PC-3 (cell line): ENCODE data around the gene MED12L. TPM values are rescaled to one million over a fixed set of nuclear protein-coding genes. Genes with fewer than 3 reads are reported as not detected.

Experiments used
- ATAC-seq: fragments of 200-7000 bp; cut with Tn5 transposase; 2 replicates; pipeline ENCODE4 v1.9.1; 2020; ENCODE audit warnings: mild to moderate bottlenecking, moderate library complexity
- BruUV-seq: library from RNA; stranded (reverse); fragments of 400-500 nt; replicated peaks from 2 replicates; lab custom pipeline; 2021; lab: Mats Ljungman, UMichigan
- CTCF ChIA-PET: fragments of 300-600 bp; sonication (Branson Sonifier 250); formaldehyde crosslinking; loops from one replicate; lab custom pipeline; 2022; ENCODE audit warnings: antibody characterized with exemption; lab: Charles Lee
- POLR2A ChIA-PET: fragments of 300-600 bp; sonication (Branson Sonifier 250); formaldehyde crosslinking; loops from one replicate; lab custom pipeline; 2022; ENCODE audit warnings: antibody characterized with exemption; ENCODE audit not compliant: unreplicated experiment; lab: Charles Lee
- DNase-seq: peaks from one replicate; pipeline ENCODE4 v3.0.0-alpha.2; 2015
- H2AFZ ChIP-seq: fragments of 300-600 bp; sonication (generic); 2 replicates; pipeline ENCODE4 v1.6.0; 2016; ENCODE audit warnings: antibody characterized with exemption, low read length
- H3F3A ChIP-seq: fragments of 300-600 bp; sonication (generic); one replicate; pipeline ENCODE4 v1.6.0; 2017; ENCODE audit warnings: antibody characterized with exemption, low read length, control low read depth, mild to moderate bottlenecking; ENCODE audit not compliant: unreplicated experiment
- H3K27ac ChIP-seq: fragments of 300-600 bp; sonication (generic); 2 replicates; pipeline ENCODE4 v1.5.1; 2016; ENCODE audit warnings: mild to moderate bottlenecking, low read length
- H3K27me3 ChIP-seq: fragments of 300-600 bp; sonication (generic); 2 replicates; pipeline ENCODE4 v1.6.1; 2016; ENCODE audit warnings: low read length, mixed read lengths
- H3K36me3 ChIP-seq: fragments of 300-600 bp; sonication (generic); 2 replicates; pipeline ENCODE4 v1.6.1; 2016; ENCODE audit warnings: low read depth, mixed run types, low read length, mixed read lengths
- H3K4me1 ChIP-seq: fragments of 300-600 bp; sonication (generic); 2 replicates; pipeline ENCODE4 v1.5.1; 2016; ENCODE audit warnings: low read length; ENCODE audit not compliant: insufficient read depth
- H3K4me2 ChIP-seq: fragments of 300-600 bp; sonication (generic); 2 replicates; pipeline ENCODE4 v1.6.0; 2016; ENCODE audit warnings: low read length
- H3K4me3 ChIP-seq: fragments of 300-600 bp; sonication (generic); 2 replicates; pipeline ENCODE4 v1.5.1; 2016; ENCODE audit warnings: mild to moderate bottlenecking, low read length, mixed read lengths
- H3K79me2 ChIP-seq: fragments of 300-600 bp; sonication (generic); 2 replicates; pipeline ENCODE4 v1.6.1; 2017; ENCODE audit warnings: low read length, mixed read lengths
- H3K9ac ChIP-seq: fragments of 300-600 bp; sonication (generic); 2 replicates; pipeline ENCODE4 v1.6.0; 2016; ENCODE audit warnings: mild to moderate bottlenecking, low read length
- H3K9me2 ChIP-seq: fragments of 300-600 bp; sonication (generic); replicated peaks from 2 replicates; pipeline ENCODE4 v1.6.1; 2016; ENCODE audit warnings: mixed run types, low read length, mixed read lengths
- H3K9me3 ChIP-seq: fragments of 300-600 bp; sonication (generic); 2 replicates; pipeline ENCODE4 v1.6.1; 2016; ENCODE audit warnings: low read length, mixed read lengths
- H4K20me1 ChIP-seq: fragments of 300-600 bp; sonication (generic); 2 replicates; pipeline ENCODE4 v1.6.1; 2016; ENCODE audit warnings: low read length, mixed read lengths
- EZH2 ChIP-seq: fragments of 300-600 bp; sonication (generic); IDR thresholded peaks from one replicate; pipeline ENCODE4 v1.6.1; 2017; ENCODE audit warnings: antibody characterized with exemption, mild to moderate bottlenecking, low read length; ENCODE audit not compliant: unreplicated experiment
- EZH2phosphoT487 ChIP-seq: fragments of 300-600 bp; sonication (generic); IDR thresholded peaks from 2 replicates; pipeline ENCODE4 v1.6.1; 2018; ENCODE audit warnings: mild to moderate bottlenecking, antibody characterized with exemption, low read length, borderline replicate concordance
- intact Hi-C: fragments of 100-400 bp; cut with micrococcal nuclease; formaldehyde crosslinking; loops from 2 replicates; pipeline ENCODE4 v1.9.0; 2023
- total RNA-seq: library from RNA; depleted of rRNA; stranded (reverse); fragments of >200 nt; gene quantifications from 2 replicates; pipeline ENCODE4 v1.2.3, GENCODE V29; 2014
- TF ChIP-seq, protein P1 (sequence below): fragments of 300-600 bp; sonication (generic); conservative IDR thresholded peaks from 2 replicates; pipeline ENCODE4 v1.5.1; 2017; ENCODE audit warnings: antibody characterized with exemption, low read depth, mild to moderate bottlenecking, low read length

MED12L gene
- total RNA-seq, 1 experiment from 2014 or later, result 0.55 TPM

DNA sequence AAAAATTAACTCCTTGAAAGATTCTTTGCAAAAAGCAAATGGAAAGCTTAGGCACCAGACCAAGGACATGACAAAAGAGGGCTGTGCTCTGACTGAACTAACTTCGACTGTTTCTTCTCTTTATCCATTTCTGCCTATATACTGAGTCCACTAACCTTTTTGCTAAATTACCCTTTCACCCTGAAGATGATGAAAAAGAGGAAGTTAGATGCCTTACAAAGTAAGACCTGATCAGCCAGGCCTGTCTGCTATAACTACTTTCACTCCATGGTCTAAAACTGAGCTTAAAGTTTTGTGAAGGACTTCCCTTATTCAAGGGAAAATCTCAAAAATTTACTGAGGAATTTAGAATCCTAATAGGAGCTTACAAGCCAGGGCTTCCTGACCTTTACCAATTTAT lies 381.6 kb downstream of the MED12L start:
- Histone ChIP-seq H2AFZ (no peak overlapping the region), H3K4me2 (no peak overlapping the region), H3K9ac (no peak overlapping the region), H4K20me1 (no peaks in the 10 kb centered on the region), H3F3A (no peaks in the 10 kb centered on the region), H3K79me2 (no peaks in the 10 kb centered on the region), H3K27me3 (no peaks in the 10 kb centered on the region), H3K27ac (no peak overlapping the region), H3K9me3 (no peaks in the 10 kb centered on the region), H3K4me1 (no peaks in the 10 kb centered on the region), H3K4me3 (no peak overlapping the region), H3K9me2 (no peaks in the 10 kb centered on the region), H3K36me3 (no peaks in the 10 kb centered on the region)
- ChIA-PET CTCF (interaction anchor here (0.9 to 1.1 kb wide), 3 partner anchors 28 to 372 kb away, joined by 3 to 4 read pairs (median 3); no protein-coding TSS in a partner anchor), POLR2A (no interaction called here)
- no peak for DNase-seq
- TF ChIP-seq, protein P1, sequence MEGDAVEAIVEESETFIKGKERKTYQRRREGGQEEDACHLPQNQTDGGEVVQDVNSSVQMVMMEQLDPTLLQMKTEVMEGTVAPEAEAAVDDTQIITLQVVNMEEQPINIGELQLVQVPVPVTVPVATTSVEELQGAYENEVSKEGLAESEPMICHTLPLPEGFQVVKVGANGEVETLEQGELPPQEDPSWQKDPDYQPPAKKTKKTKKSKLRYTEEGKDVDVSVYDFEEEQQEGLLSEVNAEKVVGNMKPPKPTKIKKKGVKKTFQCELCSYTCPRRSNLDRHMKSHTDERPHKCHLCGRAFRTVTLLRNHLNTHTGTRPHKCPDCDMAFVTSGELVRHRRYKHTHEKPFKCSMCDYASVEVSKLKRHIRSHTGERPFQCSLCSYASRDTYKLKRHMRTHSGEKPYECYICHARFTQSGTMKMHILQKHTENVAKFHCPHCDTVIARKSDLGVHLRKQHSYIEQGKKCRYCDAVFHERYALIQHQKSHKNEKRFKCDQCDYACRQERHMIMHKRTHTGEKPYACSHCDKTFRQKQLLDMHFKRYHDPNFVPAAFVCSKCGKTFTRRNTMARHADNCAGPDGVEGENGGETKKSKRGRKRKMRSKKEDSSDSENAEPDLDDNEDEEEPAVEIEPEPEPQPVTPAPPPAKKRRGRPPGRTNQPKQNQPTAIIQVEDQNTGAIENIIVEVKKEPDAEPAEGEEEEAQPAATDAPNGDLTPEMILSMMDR, result no peak
- TF ChIP-seq EZH2 (no peak), EZH2phosphoT487 (no peak)
- no TSS peak for BruUV-seq
- intact Hi-C loops, result no loop called here
- no peak for ATAC-seq

DNA sequence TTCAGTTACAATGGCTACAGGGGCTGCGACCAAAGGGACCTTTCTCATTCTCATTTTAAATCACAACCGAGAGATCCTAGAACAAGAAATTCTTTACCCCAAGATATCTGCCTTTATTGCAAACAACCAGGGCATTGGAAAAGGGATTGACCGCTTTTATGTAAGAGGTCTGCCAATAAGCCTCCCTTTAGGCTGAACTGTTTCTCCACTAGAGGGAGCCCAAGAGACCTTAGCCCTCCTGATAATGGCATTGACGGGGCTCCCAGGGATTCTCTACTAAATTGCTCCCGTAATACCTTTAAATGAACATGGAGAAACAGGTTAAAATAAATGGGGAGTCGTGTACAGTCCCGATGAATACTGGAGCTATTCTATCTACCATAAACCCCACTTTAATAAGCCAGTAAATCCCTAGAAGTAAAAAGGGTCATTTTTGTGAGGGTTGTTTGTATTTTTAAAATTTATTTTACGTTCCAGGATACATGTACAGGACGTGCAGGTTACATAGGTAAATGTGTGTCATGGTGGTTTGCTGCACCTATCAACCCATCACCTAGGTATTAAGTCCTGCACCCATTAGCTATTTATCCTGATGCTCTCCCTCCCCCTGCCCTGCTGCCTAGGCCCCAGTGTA lies 382.9 kb downstream of the MED12L start:
- no peak overlapping the region for H3K4me2 ChIP-seq
- peak; percentile 98 for ATAC-seq
- H4K20me1 ChIP-seq, result no peaks in the 10 kb centered on the region
- peak; percentile 90 for DNase-seq
- no peaks in the 10 kb centered on the region for H3K79me2 ChIP-seq
- intact Hi-C loops, result loop anchor here (1.0 to 2.0 kb wide), 4 partner anchors 28 to 450 kb away; no protein-coding TSS in a partner anchor
- TF ChIP-seq EZH2phosphoT487 (no peak), EZH2 (no peak)
- TF ChIP-seq, protein P1, result peak; percentile 93
- H3K27ac ChIP-seq, result no peak overlapping the region
- no peak overlapping the region for H3K4me3 ChIP-seq
- no peaks in the 10 kb centered on the region for H3K4me1 ChIP-seq
- 0 out of 2 replicates have a peak overlapping the region, but pooled peaks have one; percentile 14 for H2AFZ ChIP-seq
- H3F3A ChIP-seq, result no peaks in the 10 kb centered on the region
- no peaks in the 10 kb centered on the region for H3K27me3 ChIP-seq
- no TSS peak for BruUV-seq
- ChIA-PET CTCF (interaction anchor here (0.9 to 1.0 kb wide), 2 partner anchors 370 to 371 kb away, joined by 3 read pairs; no protein-coding TSS in a partner anchor), POLR2A (no interaction called here)
- no peaks in the 10 kb centered on the region for H3K36me3 ChIP-seq
- H3K9ac ChIP-seq, result no peak overlapping the region
- H3K9me3 ChIP-seq, result no peaks in the 10 kb centered on the region
- H3K9me2 ChIP-seq, result no peaks in the 10 kb centered on the region

DNA sequence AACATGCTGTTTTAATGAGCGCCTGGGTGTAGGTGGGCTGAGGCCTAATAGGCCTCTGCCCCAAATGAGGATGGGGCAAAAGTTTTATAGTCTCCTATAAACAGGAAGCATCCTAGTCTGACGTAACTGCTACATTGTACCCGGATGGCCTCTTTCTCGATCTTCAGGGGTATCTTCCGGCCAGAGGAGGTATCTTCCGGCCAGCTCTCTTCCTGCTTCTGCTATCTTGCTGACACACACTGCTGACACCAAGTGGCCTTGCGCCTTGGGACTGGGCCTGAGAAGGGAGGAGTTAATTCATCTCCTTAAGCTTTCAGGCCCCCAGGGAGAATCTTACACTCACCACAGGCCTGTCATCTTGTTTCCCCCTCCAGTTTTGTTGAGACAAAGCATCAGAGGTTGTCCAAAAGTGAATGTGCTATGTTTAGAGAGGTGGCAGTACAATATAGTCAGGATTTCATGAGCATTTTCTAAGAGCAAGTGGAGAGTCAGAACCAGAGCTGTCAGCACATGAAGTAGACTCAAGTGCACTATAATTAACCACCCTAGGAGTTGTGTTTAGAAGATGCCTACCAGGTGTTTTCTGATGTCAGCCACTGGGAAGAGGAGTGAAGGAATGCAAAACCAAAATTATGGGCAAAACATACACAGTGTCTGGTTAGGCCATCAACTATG lies 391.0 kb downstream of the MED12L start:
- no peaks in the 10 kb centered on the region for H4K20me1 ChIP-seq
- H2AFZ ChIP-seq, result no peak overlapping the region
- TF ChIP-seq EZH2 (no peak), EZH2phosphoT487 (no peak)
- TF ChIP-seq, protein P1, result no peak
- BruUV-seq, result no TSS peak
- ATAC-seq, result no peak
- ChIA-PET CTCF (no interaction called here), POLR2A (no interaction called here)
- no peak overlapping the region for H3K27ac ChIP-seq
- no peaks in the 10 kb centered on the region for H3K9me3 ChIP-seq
- no peak for DNase-seq
- H3K79me2 ChIP-seq, result no peaks in the 10 kb centered on the region
- intact Hi-C loops, result no loop called here
- H3K4me1 ChIP-seq, result peaks cover 10% of the 10 kb centered on the region; the same call in 1 of the 2 replicates
- H3K27me3 ChIP-seq, result no peaks in the 10 kb centered on the region
- no peak overlapping the region for H3K4me2 ChIP-seq
- H3K4me3 ChIP-seq, result no peak overlapping the region
- H3K36me3 ChIP-seq, result no peaks in the 10 kb centered on the region
- no peak overlapping the region for H3K9ac ChIP-seq
- no peaks in the 10 kb centered on the region for H3F3A ChIP-seq
- H3K9me2 ChIP-seq, result no peaks in the 10 kb centered on the region
